NCI-H526 treated with DMSO at 0.1 percent for 48 hours (cell line): ENCODE measurements around the gene OR2V2.

ENCODE experiments used
- DNase-seq: peaks from one replicate; lab custom pipeline; 2025; lab: John Stamatoyannopoulos, UW

Gene OR2V2

GRCh38 chr5:181190711-181191525, 43.5 kb downstream of the OR2V2 start:
- DNase-seq = no peak

GRCh38 chr5:181191526-181192336, 44.3 kb downstream of the OR2V2 start:
- DNase-seq = no peak

GRCh38 chr5:181192337-181193046, 45.1 kb downstream of the OR2V2 start:
- DNase-seq = no peak

- DNase-seq = no peak
Measured at GRCh38 chr5:181193656-181194055, 46.3 kb downstream of the OR2V2 start.

- DNase-seq = no peak
Measured at GRCh38 chr5:181194489-181195248, 47.3 kb downstream of the OR2V2 start.

GRCh38 chr5:181195249-181195761, 47.9 kb downstream of the OR2V2 start:
- no peak for DNase-seq

GRCh38 chr5:181197326-181197951, 50.1 kb downstream of the OR2V2 start:
- DNase-seq = no peak

GRCh38 chr5:181198106-181198685, 50.8 kb downstream of the OR2V2 start:
- no peak for DNase-seq

- no peak for DNase-seq
Measured at GRCh38 chr5:181198905-181199519, 51.6 kb downstream of the OR2V2 start.

GRCh38 chr5:181199881-181200638, 52.7 kb downstream of the OR2V2 start:
- DNase-seq = no peak

- DNase-seq = no peak
Measured at GRCh38 chr5:181200816-181201215, 53.4 kb downstream of the OR2V2 start.

- DNase-seq = no peak
Measured at GRCh38 chr5:181203093-181203711, 55.8 kb downstream of the OR2V2 start.

- DNase-seq = no peak
Measured at GRCh38 chr5:181203777-181204112, 56.4 kb downstream of the OR2V2 start.

- no peak for DNase-seq
Measured at GRCh38 chr5:181204113-181204825, 56.9 kb downstream of the OR2V2 start.

- DNase-seq = no peak
Measured at GRCh38 chr5:181204826-181205760, 57.7 kb downstream of the OR2V2 start, which contains the start of gene TRIM7. Gene TRIM7, minus strand, starts transcription at chr5:181205196. Its CDS starts 86 bp downstream, at chr5:181205110.

GRCh38 chr5:181205761-181206649, 58.6 kb downstream of the OR2V2 start:
- no peak for DNase-seq
